IPS-NIHi7 (cell line): ENCODE data around the gene WFDC12.

Experiments used
- DNase-seq: peaks from one replicate; pipeline ENCODE4 v3.0.0; 2012; ENCODE audit warnings: mixed read lengths; ENCODE audit errors: extremely low spot score

Gene WFDC12

DNA sequence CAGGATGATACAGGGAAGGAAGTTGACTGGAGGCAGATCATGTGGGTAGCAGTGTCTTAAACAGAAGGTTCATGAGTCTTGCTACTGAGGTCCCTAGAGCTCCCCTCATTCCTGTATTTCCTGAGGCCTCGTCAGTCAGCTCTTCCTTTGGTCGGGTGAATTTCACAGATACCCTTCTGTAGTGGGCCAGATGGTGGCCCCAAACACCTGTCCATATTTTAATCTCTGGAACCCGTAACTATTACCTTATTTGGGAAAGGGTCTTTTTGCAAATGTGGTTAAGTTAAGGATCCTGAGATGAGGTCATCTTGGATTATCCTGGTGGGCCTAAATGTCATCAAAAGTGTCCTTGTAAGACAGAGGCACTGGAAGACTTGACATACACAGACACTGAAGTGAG lies 32.9 kb downstream of the WFDC12 start:
- no peak for DNase-seq

DNA sequence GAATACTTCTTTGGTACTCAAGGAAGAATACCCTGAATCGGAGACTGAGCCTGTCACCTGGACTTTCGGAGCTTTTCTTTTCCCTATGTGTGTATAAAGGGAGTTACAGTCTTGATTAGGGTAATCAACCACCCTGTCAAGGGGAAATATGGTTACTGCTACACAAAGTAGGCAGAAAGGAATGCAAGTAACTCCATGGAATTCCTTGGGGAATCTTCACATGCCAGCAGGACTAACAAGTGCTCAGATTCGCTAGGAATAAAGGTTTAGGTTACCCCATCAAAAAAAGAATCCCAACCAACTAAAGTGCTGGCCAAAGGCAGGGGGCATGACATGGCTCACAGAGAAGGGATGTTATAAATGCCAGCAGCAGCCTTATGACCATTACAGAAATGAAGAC lies 33.8 kb downstream of the WFDC12 start:
- no peak for DNase-seq

DNA sequence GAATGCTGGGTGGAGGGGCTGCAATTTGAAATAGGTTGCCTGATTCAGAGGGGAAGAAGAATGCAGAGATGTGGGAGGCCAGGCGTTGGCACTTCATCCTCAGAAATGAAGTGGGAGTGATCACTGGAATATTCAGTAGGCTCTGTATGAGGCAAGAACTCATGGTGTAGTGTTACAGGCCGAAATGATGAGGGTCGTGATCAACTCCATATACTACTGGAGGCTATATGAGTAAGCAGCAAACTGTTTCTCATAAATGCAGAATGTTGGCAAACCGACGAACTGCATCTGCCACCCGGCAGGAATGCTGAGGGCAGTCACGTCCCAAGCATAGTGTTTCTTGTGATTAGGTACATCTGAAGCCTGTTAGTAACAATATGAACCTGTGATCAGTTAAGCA lies 36.0 kb downstream of the WFDC12 start:
- DNase-seq, result no peak

DNA sequence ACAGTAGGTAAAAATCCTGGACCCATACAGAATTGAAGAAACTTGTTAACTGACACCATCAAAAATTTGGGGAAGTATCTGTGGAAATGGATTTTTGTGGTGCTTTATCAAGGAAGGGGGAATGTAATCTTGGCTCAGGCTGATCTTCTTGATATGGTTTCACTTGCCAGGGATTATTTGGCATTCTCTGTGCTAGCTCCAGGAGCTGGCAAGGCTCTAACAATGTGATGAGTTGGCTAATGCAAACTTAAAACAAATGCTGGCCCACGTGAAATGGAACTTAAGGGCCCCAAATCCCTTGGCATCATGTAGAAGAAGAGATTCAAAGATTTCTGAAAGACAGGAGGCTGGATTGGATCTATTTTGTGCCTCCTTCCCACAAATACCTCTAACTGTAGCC lies 36.5 kb downstream of the WFDC12 start:
- DNase-seq, result no peak

DNA sequence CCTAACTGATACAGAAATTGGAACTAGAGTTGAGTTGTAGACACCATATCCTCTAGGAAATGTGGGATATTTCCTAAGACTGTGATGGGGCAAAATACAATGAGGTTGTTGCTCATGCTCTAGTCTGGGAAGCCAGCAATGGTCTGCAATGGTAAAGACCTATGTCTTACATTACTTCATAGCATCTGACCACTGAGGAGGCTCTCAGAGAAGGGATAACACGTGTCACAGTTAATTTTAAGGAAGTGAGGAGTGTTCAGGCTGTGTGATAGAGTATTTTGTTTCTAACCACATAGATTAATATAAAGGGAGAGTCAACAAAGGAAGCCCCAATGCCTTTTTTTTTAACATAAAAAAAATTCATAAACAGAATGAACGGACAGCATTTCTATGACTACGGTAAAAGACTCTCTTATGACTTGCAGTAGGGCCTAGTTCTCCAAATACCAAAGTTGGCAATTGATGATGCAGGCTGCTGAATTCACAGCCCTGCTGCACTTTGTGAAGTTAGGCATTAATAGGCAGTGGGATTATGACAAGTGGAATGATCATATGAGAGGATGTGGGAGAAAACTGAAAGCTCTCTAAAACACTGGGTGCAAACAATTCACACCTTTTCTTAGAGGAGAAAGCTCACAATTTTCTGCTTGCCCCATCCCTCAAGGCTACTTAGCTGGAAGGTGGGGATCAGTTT lies 37.0 kb downstream of the WFDC12 start:
- DNase-seq, result no peak

DNA sequence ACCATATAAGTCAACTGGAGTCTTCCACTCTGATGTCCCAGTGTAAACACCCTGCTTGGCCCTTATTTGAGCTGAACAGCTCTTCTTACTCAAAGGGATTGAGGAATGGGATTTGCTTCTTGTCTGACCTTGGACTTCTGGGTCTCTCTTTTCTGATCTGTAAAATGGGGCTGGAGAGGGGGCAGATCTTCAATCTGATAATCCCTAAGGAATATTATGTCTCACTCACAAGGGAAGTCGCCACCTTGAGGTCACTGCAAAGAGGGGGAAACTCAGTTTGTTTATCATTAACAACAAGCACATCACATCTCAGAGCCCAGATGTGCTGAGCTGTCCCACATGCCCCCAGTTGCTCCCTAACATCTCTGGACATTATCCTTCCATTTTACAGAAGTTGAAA lies 38.4 kb downstream of the WFDC12 start:
- DNase-seq, result no peak

DNA sequence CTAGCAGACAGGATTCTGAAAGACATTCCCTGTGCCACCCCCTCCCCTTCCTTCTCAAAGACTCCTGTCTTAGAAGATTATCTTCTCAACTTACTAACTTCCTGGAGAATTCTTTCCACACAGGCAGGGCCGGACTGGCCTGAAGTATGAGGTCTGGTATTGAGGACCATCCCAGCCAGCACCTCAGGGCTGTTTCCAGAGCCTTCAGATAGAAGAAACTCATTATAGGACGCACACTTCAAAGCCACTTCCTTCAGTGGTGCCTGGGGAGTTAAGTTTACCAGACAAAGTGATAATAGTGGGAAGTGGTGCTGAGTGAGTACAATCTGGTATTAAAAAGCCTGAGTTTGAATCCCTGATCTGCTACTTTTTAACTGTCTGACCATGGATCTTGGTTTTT lies 39.0 kb downstream of the WFDC12 start:
- no peak for DNase-seq

DNA sequence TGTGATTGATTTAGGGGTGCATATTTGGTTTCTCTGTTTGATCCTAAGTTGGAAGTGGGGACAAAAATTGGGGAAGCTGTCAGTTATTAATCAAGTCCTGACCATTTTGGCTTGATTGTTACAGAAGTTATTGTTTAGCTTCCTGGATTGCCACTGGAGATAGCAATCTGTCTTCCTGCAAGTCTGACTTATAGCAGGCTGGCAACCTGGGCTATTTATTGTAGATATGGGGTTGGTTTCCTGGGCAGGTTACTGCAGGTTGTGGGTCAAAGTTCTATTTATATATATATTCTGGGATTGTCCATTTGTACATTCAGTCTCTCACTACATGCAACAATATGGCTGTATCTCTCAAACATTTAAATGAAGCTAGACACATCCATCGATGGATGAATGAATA lies 41.1 kb downstream of the WFDC12 start:
- no peak for DNase-seq

DNA sequence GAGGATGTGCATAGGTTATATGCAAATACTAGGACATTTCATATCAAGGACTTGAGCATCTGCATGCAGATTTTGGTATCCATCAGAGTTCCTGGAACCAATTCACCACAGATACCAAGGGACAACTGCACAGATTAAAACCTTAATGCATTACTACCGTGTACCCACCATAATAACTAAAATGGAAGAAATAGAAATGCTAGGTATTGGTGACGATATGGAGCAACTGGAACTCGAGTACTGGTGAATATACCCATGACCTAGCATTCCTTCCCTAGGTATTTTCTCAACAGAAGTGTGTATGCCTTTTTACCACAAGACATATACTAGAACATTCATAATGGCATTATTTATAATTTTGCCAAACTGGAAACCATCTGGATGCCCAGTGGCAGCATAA lies 41.8 kb downstream of the WFDC12 start:
- no peak for DNase-seq

DNA sequence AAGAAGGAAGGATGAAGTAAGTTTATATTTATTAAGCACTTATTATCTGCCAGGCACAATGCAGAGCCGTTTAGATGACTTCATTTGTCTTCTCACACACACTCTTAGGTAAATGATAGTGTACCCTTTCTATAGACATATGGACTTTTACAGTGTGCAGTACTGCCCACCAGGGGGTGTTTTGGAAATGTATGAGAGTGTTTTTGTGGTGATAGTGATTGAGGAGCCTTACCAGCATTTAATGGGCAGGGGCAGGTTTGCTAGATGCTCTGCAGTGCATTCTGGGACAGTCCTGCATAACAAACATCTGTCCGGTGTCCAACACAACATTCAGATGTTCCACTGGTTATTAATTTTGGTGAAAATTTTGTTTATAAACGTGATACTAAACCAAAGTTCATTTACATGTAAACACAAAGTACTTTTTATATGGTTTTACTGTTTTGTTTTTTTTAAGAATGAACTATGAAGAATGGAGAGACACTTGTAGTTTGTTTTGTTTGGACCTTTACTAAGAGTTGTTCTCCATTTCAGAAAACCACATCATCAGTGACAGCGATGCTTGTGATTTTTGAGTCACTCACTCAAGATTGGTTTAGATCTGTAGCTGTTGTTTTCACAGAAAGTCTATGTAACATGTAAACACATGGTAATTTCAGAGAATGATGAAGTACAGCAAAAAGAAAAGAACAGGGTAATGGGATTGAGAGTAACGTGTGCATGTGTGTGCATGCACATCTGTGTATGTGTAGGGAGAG lies 43.2 kb downstream of the WFDC12 start:
- no peak for DNase-seq

DNA sequence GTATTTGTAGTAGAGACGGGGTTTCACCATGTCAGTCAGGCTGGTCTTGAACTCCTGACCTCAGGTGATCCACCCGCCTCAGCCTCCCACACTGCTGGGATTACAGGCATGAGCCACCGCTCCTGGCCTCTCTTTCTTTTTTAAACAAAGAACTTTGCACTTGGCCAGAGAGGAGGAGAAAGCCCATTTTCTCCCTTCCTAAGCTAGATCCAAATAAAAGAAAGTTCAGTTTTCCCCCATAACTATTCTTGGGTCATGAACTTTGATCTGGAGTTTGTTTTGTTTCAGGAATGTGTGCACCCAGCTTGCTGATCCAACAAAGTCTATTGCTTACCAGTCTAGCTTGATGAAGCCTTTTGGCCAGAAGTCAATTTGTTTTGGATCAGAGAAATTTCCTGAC lies 46.7 kb downstream of the WFDC12 start:
- no peak for DNase-seq
